HEK293 (cell line): Measurements from ENCODE around the gene NEMP2.
"Not testable (repeated sequence)": the region's sequence is repeated elsewhere in the genome, so short reads cannot be mapped to it uniquely, and the experiment has no call there.

Source experiments
- CTCF ChIA-PET: fragments of 350-600 bp; formaldehyde crosslinking; extraction: SDS; loops from one replicate; lab custom pipeline; 2021; ENCODE audit warnings: antibody characterized with exemption; lab: Yijun Ruan, JAX
- POLR2A ChIA-PET: fragments of 300-600 bp; formaldehyde crosslinking; extraction: SDS; loops from one replicate; lab custom pipeline; 2020; ENCODE audit warnings: antibody characterized with exemption, inconsistent platforms; lab: Yijun Ruan, JAX
- H3K27ac ChIP-seq: fragments of 200-500 bp; sonication (Bioruptor generic); 2 replicates; pipeline ENCODE4 v1.5.1; 2014; ENCODE audit warnings: low read depth, low read length, control low read depth, inconsistent platforms; ENCODE audit errors: extremely low read depth
- H3K36me3 ChIP-seq, 2 experiments: fragments of 200-500 bp in 1 of 2; sonication (Bioruptor generic) in 1 of 2; 1 replicate in 1 of 2; 2 replicates in 1 of 2; pipeline ENCODE4 v1.5.1; 2014 to 2017; ENCODE audit warnings: inconsistent platforms in 2 of 2, low read length in 2 of 2; ENCODE audit not compliant: control insufficient read depth in 2 of 2, insufficient read depth in 1 of 2
- H3K4me1 ChIP-seq: fragments of 200-500 bp; sonication (Bioruptor generic); 2 replicates; pipeline ENCODE4 v1.5.1; 2014; ENCODE audit warnings: mild to moderate bottlenecking, low read length, inconsistent platforms; ENCODE audit not compliant: control insufficient read depth, insufficient read depth
- H3K4me3 ChIP-seq: 2 replicates; pipeline ENCODE4 v1.5.1; 2011; ENCODE audit warnings: low read depth, mild to moderate bottlenecking, control low read depth, low read length, moderate library complexity
- H3K9me3 ChIP-seq: fragments of 200-500 bp; sonication (Bioruptor generic); 2 replicates; pipeline ENCODE4 v1.5.1; 2014; ENCODE audit warnings: low read depth, low read length, inconsistent platforms; ENCODE audit not compliant: control insufficient read depth, insufficient read depth
- KLF10 ChIP-seq: fragments of 450-650 bp; IDR thresholded peaks from 2 replicates; pipeline ENCODE4 v1.5.1; 2018; ENCODE audit warnings: missing biosample characterization, mild to moderate bottlenecking, missing genetic modification characterization
- SCRT2 ChIP-seq: fragments of 450-650 bp; formaldehyde crosslinking; IDR thresholded peaks from 2 replicates; pipeline ENCODE4 v1.5.1; 2016; ENCODE audit warnings: missing biosample characterization, missing genetic modification characterization
- SP3 ChIP-seq: fragments of 450-650 bp; formaldehyde crosslinking; IDR thresholded peaks from 2 replicates; pipeline ENCODE4 v1.5.1; 2016; ENCODE audit warnings: missing biosample characterization, missing genetic modification characterization
- SP7 ChIP-seq: fragments of 450-650 bp; formaldehyde crosslinking; IDR thresholded peaks from 2 replicates; pipeline ENCODE4 v1.5.1; 2016; ENCODE audit warnings: missing biosample characterization, missing genetic modification characterization
- ZNF221 ChIP-seq: fragments of 450-650 bp; formaldehyde crosslinking; IDR thresholded peaks from 2 replicates; pipeline ENCODE4 v1.5.1; 2017; ENCODE audit warnings: missing biosample characterization, missing genetic modification characterization, borderline replicate concordance
- ZNF223 ChIP-seq: fragments of 450-650 bp; formaldehyde crosslinking; IDR thresholded peaks from 2 replicates; pipeline ENCODE4 v1.5.1; 2016; ENCODE audit warnings: missing biosample characterization, missing genetic modification characterization
- ZNF23 ChIP-seq: fragments of 450-650 bp; formaldehyde crosslinking; IDR thresholded peaks from 2 replicates; pipeline ENCODE4 v1.5.1; 2016; ENCODE audit warnings: missing biosample characterization, missing genetic modification characterization, borderline replicate concordance
- ZNF624 ChIP-seq: fragments of 450-650 bp; formaldehyde crosslinking; IDR thresholded peaks from 2 replicates; pipeline ENCODE4 v1.5.1; 2017; ENCODE audit warnings: missing biosample characterization, missing genetic modification characterization
- ZNF626 ChIP-seq: fragments of 450-650 bp; sonication (Bioruptor Pico); formaldehyde crosslinking; IDR thresholded peaks from 2 replicates; pipeline ENCODE4 v1.5.1; 2018; ENCODE audit warnings: missing biosample characterization, missing genetic modification characterization, inconsistent platforms
- ZNF76 ChIP-seq: fragments of 450-650 bp; formaldehyde crosslinking; IDR thresholded peaks from 2 replicates; pipeline ENCODE4; 2016; ENCODE audit warnings: low read depth, missing biosample characterization, missing genetic modification characterization, borderline replicate concordance
- ZNF776 ChIP-seq: fragments of 450-650 bp; formaldehyde crosslinking; IDR thresholded peaks from 2 replicates; pipeline ENCODE4 v1.5.0; 2017; ENCODE audit warnings: missing biosample characterization, missing genetic modification characterization, borderline replicate concordance
- ZNF785 ChIP-seq: fragments of 450-650 bp; formaldehyde crosslinking; IDR thresholded peaks from 2 replicates; pipeline ENCODE4 v1.5.1; 2016; ENCODE audit warnings: missing biosample characterization, missing genetic modification characterization
- ZNF843 ChIP-seq: fragments of 450-650 bp; formaldehyde crosslinking; IDR thresholded peaks from 2 replicates; pipeline ENCODE4 v1.5.1; 2016; ENCODE audit warnings: missing biosample characterization, missing genetic modification characterization
- TF ChIP-seq, protein P1 (sequence below): fragments of 450-650 bp; formaldehyde crosslinking; IDR thresholded peaks from 2 replicates; pipeline ENCODE4 v1.5.1; 2016; ENCODE audit warnings: missing biosample characterization, missing genetic modification characterization, borderline replicate concordance
- TF ChIP-seq, protein P2 (sequence below): fragments of 450-650 bp; formaldehyde crosslinking; IDR thresholded peaks from 2 replicates; pipeline ENCODE4 v1.5.1; 2016; ENCODE audit warnings: missing biosample characterization, missing genetic modification characterization
- TF ChIP-seq, protein P3 (sequence below): fragments of 450-650 bp; formaldehyde crosslinking; IDR thresholded peaks from 2 replicates; pipeline ENCODE4 v1.5.1; 2017; ENCODE audit warnings: missing biosample characterization, missing genetic modification characterization
- TF ChIP-seq, protein P4 (sequence below): fragments of 450-650 bp; formaldehyde crosslinking; IDR thresholded peaks from 2 replicates; pipeline ENCODE4 v1.5.1; 2017; ENCODE audit warnings: missing biosample characterization, missing genetic modification characterization

Gene NEMP2

DNA sequence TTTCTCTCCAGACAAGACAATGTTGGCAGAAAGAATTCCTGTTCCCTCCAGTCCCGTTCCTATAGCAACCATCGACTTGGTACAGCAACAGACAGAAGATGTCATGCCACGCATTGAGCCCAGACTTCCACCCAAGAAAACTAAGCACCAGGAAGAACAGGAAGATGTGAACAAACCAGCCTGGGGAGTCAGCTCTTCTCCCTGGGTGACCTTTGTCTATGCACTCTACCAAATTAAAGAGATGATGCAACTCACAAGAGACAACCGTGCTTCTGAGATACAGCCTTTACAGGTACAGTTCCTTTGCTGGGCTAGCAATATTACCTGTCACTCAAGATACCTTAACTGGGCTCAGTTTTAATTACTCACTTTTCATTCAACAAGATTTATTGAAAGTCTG is 37.1 kb downstream of the NEMP2 start (continued):
- TF ChIP-seq, protein P1, sequence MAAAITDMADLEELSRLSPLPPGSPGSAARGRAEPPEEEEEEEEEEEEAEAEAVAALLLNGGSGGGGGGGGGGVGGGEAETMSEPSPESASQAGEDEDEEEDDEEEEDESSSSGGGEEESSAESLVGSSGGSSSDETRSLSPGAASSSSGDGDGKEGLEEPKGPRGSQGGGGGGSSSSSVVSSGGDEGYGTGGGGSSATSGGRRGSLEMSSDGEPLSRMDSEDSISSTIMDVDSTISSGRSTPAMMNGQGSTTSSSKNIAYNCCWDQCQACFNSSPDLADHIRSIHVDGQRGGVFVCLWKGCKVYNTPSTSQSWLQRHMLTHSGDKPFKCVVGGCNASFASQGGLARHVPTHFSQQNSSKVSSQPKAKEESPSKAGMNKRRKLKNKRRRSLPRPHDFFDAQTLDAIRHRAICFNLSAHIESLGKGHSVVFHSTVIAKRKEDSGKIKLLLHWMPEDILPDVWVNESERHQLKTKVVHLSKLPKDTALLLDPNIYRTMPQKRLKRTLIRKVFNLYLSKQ = no peak
- TF ChIP-seq ZNF221 (tag by site-specific recombination) (no peak), ZNF843 (tag by site-specific recombination) (no peak), ZNF223 (tag by site-specific recombination) (no peak), SCRT2 (no peak), ZNF776 (tag by site-specific recombination) (no peak), ZNF785 (tag by site-specific recombination) (no peak)
- TF ChIP-seq, protein P2, sequence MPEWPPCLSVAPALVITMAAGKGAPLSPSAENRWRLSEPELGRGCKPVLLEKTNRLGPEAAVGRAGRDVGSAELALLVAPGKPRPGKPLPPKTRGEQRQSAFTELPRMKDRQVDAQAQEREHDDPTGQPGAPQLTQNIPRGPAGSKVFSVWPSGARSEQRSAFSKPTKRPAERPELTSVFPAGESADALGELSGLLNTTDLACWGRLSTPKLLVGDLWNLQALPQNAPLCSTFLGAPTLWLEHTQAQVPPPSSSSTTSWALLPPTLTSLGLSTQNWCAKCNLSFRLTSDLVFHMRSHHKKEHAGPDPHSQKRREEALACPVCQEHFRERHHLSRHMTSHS (tag by site-specific recombination) = no peak
- TF ChIP-seq, all 188 proteins: peak for 0

DNA sequence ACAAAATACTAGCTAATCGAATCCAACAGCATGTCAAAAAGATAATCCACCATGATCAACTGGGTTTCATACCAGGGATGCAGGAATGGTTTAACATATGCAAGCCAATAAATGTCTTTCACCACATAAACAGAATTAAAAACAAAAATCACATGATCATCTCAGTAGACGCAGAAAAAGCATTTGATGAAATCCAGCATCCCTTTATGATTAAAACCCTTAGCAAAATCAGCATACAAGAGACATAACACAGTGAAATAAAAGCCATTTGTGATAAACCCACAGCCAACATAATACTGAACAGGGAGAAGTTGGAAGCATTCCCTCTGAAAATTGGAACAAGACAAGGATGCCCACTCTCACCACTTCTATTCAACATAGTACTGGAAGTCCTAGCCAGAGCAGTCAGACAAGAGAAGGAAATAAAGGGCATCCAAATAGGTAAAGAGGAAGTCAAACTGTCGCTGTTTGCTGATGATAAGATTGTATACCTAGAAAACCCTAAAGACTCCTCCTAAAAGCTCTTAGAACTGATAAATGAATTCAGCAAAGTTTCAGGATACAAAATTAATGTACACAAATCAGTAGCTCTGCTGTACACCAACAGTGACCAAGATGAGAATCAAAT is 39.8 kb downstream of the NEMP2 start:
- H3K36me3 ChIP-seq, H3K4me1 ChIP-seq, H3K9me3 ChIP-seq, H3K27ac ChIP-seq, H3K4me3 ChIP-seq, POLR2A ChIA-PET, CTCF ChIA-PET: not testable (repeated sequence)

DNA sequence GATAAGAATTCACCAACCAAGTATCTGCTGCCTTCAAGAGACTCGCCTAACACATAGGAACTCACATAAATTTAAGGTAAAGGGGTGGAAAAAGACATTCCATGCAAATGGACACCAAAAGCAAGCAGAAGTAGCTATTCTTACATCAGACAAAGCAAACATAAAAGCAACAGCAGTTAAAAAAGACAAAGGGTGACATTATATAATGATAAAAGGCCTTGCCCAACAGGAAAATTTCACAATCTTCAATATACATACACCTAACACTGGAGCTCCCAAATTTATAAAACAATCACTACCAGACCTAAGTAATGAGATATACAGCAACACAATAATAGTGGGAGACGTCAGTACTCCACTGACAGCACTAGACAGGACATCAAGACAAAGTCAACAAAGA is 41.4 kb downstream of the NEMP2 start:
- no peaks in the 10 kb centered on the region for H3K9me3 ChIP-seq
- H3K27ac ChIP-seq = no peak overlapping the region
- ChIA-PET POLR2A (no interaction called here), CTCF (no interaction called here)
- H3K36me3 ChIP-seq = peaks cover 0 to 15% of the 10 kb centered on the region in 2 experiments; a peak in 2 of 3 replicates
- TF ChIP-seq ZNF76 (tag by site-specific recombination) (no peak), ZNF624 (no peak), SP3 (tag by site-specific recombination) (no peak), SP7 (tag by site-specific recombination) (no peak), ZNF23 (tag by site-specific recombination) (no peak), KLF10 (tag by site-specific recombination) (no peak), ZNF626 (tag by site-specific recombination) (no peak)
- TF ChIP-seq, protein P3, sequence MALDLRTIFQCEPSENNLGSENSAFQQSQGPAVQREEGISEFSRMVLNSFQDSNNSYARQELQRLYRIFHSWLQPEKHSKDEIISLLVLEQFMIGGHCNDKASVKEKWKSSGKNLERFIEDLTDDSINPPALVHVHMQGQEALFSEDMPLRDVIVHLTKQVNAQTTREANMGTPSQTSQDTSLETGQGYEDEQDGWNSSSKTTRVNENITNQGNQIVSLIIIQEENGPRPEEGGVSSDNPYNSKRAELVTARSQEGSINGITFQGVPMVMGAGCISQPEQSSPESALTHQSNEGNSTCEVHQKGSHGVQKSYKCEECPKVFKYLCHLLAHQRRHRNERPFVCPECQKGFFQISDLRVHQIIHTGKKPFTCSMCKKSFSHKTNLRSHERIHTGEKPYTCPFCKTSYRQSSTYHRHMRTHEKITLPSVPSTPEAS (tag by site-specific recombination) = no peak
- TF ChIP-seq, protein P4, sequence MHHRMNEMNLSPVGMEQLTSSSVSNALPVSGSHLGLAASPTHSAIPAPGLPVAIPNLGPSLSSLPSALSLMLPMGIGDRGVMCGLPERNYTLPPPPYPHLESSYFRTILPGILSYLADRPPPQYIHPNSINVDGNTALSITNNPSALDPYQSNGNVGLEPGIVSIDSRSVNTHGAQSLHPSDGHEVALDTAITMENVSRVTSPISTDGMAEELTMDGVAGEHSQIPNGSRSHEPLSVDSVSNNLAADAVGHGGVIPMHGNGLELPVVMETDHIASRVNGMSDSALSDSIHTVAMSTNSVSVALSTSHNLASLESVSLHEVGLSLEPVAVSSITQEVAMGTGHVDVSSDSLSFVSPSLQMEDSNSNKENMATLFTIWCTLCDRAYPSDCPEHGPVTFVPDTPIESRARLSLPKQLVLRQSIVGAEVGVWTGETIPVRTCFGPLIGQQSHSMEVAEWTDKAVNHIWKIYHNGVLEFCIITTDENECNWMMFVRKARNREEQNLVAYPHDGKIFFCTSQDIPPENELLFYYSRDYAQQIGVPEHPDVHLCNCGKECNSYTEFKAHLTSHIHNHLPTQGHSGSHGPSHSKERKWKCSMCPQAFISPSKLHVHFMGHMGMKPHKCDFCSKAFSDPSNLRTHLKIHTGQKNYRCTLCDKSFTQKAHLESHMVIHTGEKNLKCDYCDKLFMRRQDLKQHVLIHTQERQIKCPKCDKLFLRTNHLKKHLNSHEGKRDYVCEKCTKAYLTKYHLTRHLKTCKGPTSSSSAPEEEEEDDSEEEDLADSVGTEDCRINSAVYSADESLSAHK = no peak
- H3K4me1 ChIP-seq = no peaks in the 10 kb centered on the region
- H3K4me3 ChIP-seq = no peak overlapping the region
